HepG2 (cell line): ENCODE measurements around the gene TIAM2. TPM values are rescaled to one million over a fixed set of nuclear protein-coding genes. Genes with fewer than 3 reads are reported as not detected.
A peak's percentile ranks its signal among the peaks of the same experiment; 100 is the strongest.

Experiments
- ATAC-seq: fragments of 200-7000 bp; cut with Tn5 transposase; 3 replicates; pipeline ENCODE4 v1.9.1; 2020; ENCODE audit warnings: mild to moderate bottlenecking, moderate library complexity
- BruUV-seq: library from RNA; stranded (reverse); fragments of 400-500 nt; replicated peaks from 2 replicates; lab custom pipeline; 2021; lab: Mats Ljungman, UMichigan
- CTCF ChIA-PET: fragments of 300-600 bp; formaldehyde crosslinking; extraction: SDS; loops from one replicate; lab custom pipeline; 2021; ENCODE audit warnings: low total read pairs, inconsistent platforms, low intra/inter-chr PET ratio; lab: Yijun Ruan, JAX
- POLR2A ChIA-PET: fragments of 350-600 bp; sonication (Branson Sonifier 250); formaldehyde crosslinking; loops from one replicate; lab custom pipeline; 2020; ENCODE audit warnings: antibody characterized with exemption, inconsistent platforms; lab: Yijun Ruan, JAX
- DNase-seq: peaks from one replicate; pipeline ENCODE4 v3.0.0-alpha.2; 2015; ENCODE audit warnings: low spot score
- FAIRE-seq: peaks from 3 replicates; lab custom pipeline; 2011; peaks lifted over from hg19 to GRCh38; lab: Jason Lieb, UNC
- H2AFZ ChIP-seq: one replicate; pipeline ENCODE4 v1.6.1; 2011; ENCODE audit warnings: low read length, inconsistent platforms
- H3K27ac ChIP-seq: fragments of 300-600 bp; 3 replicates; pipeline ENCODE4 v1.8.0; 2011; ENCODE audit warnings: mixed run types, mild to moderate bottlenecking, mixed read lengths, low read length, inconsistent platforms; ENCODE audit not compliant: insufficient read depth; ENCODE audit errors: extremely low read length
- H3K27me3 ChIP-seq, 2 experiments: fragments of 200-600 bp in 1 of 2; 2 replicates in 1 of 2; 3 replicates in 1 of 2; pipeline versions ENCODE4 v1.6.0 to v1.8.0; 2011; ENCODE audit warnings: low read length in 2 of 2, mild to moderate bottlenecking in 2 of 2, moderate library complexity in 2 of 2, inconsistent platforms in 1 of 2; ENCODE audit not compliant: insufficient read depth in 2 of 2, control insufficient read depth in 1 of 2
- H3K36me3 ChIP-seq, 2 experiments: fragments of 200-600 bp in 1 of 2; replicated peaks in 1 of 2; 2 replicates in 1 of 2; 3 replicates in 1 of 2; pipeline versions ENCODE4 v1.5.1 to v1.8.0; 2011; ENCODE audit warnings: low read length in 2 of 2, inconsistent platforms in 1 of 2; ENCODE audit not compliant: insufficient read depth in 2 of 2, control insufficient read depth in 1 of 2
- H3K4me1 ChIP-seq: 2 replicates; pipeline ENCODE4 v1.5.1; 2012; ENCODE audit warnings: low read length, inconsistent platforms; ENCODE audit not compliant: insufficient read depth
- H3K4me2 ChIP-seq: 2 replicates; pipeline ENCODE4 v1.6.0; 2011; ENCODE audit warnings: low read depth, low read length, inconsistent platforms
- H3K4me3 ChIP-seq, 3 experiments: fragments of 200-600 bp in 1 of 3; sonication (generic), shearing (Covaris generic) in 1 of 3; replicated peaks in 1 of 3; 2 replicates each; pipeline ENCODE4 v1.5.1; 2011 to 2016; ENCODE audit warnings: low read length in 3 of 3, inconsistent platforms in 2 of 3, low read depth in 2 of 3, mild to moderate bottlenecking in 2 of 3, control low read depth in 1 of 3, mixed read lengths in 1 of 3; ENCODE audit not compliant: insufficient read depth in 1 of 3
- H3K79me2 ChIP-seq: one replicate; pipeline ENCODE4 v1.6.1; 2011; ENCODE audit warnings: low read length, inconsistent platforms; ENCODE audit not compliant: insufficient read depth
- H3K9ac ChIP-seq: 2 replicates; pipeline ENCODE4 v1.6.0; 2011; ENCODE audit warnings: mild to moderate bottlenecking, low read depth, low read length, inconsistent platforms; ENCODE audit not compliant: insufficient read depth
- H3K9me3 ChIP-seq: 2 replicates; pipeline ENCODE4 v1.5.1; 2012; ENCODE audit warnings: mild to moderate bottlenecking, low read length
- H4K20me1 ChIP-seq: 2 replicates; pipeline ENCODE4 v1.6.0; 2011; ENCODE audit warnings: inconsistent platforms, mild to moderate bottlenecking, low read length, moderate library complexity; ENCODE audit not compliant: insufficient read depth
- BHLHE40 ChIP-seq: IDR thresholded peaks from 2 replicates; pipeline ENCODE4 v1.6.1; 2011; ENCODE audit warnings: low read length, improper control_type of control experiment
- CEBPB ChIP-seq: IDR thresholded peaks from 2 replicates; pipeline ENCODE4 v1.6.1; 2011; ENCODE audit warnings: low read depth, low read length, improper control_type of control experiment, borderline replicate concordance
- FOSL2 ChIP-seq: sonication (generic); formaldehyde crosslinking; IDR thresholded peaks from 2 replicates; pipeline ENCODE4 v1.4.0; 2020; ENCODE audit warnings: missing genetic modification reagents
- SAP130 ChIP-seq: IDR thresholded peaks from 2 replicates; pipeline ENCODE4 v1.6.1; 2016; ENCODE audit warnings: low read depth
- SKI ChIP-seq: fragments of 450-650 bp; IDR thresholded peaks from one replicate; pipeline ENCODE4 v1.6.1; 2018; ENCODE audit warnings: mild to moderate bottlenecking; ENCODE audit not compliant: partially characterized antibody
- ZFYVE20 ChIP-seq: sonication (generic); formaldehyde crosslinking; IDR thresholded peaks from 2 replicates; pipeline ENCODE4 v1.8.0; 2023; ENCODE audit warnings: low read depth, mild to moderate bottlenecking, moderate library complexity, missing genetic modification reagents, borderline replicate concordance
- WGBS: methylation state at CpG from one replicate; pipeline ENCODE4 v1.1.6; 2017; ENCODE audit warnings: low lambda C conversion rate; 5-methylcytosine and 5-hydroxymethylcytosine counted together
- in situ Hi-C: cut with HindIII; loops from 2 replicates; pipeline ENCODE4 v1.10.0; 2017; ENCODE audit warnings: low pct_unique_long_range_greater_than_20kb; ENCODE audit not compliant: extremely low pct_ligation_motif_present
- intact Hi-C: fragments of 100-400 bp; cut with micrococcal nuclease; formaldehyde crosslinking; loops from one replicate; pipeline ENCODE4 v1.10.0; 2022; ENCODE audit not compliant: unreplicated experiment
- polyA plus RNA-seq, 8 experiments: library from polyadenylated mRNA; depleted of rRNA in 3 of 8; stranded (reverse) in 7 of 8; unstranded in 1 of 8; fragments of >200 nt; fragmentation: Illumina TruSeq in 4 of 8; extraction: Trizol in 4 of 8; gene quantifications; 2 replicates each; pipeline versions ENCODE4 v1.2.1 to v1.2.3, GENCODE V29; 2011 to 2016; ENCODE audit warnings: low read depth in 4 of 8, missing spikeins in 1 of 8, mixed read lengths in 1 of 8; ENCODE audit not compliant: insufficient read depth in 1 of 8
- total RNA-seq, 5 experiments: library from RNA; depleted of rRNA; stranded (reverse); fragments of >200 nt; fragmentation: Illumina TruSeq; extraction: Trizol; gene quantifications; 2 replicates each; pipeline ENCODE4 v1.2.3, GENCODE V29; 2016; ENCODE audit warnings: low read depth in 1 of 5
- TF ChIP-seq, protein P1 (sequence below), 2 experiments: sonication (generic) in 1 of 2; formaldehyde crosslinking in 1 of 2; IDR thresholded peaks; 2 replicates each; pipeline versions ENCODE4 v1.5.1 to v1.6.1; 2011 to 2020; ENCODE audit warnings: borderline replicate concordance in 1 of 2, low read depth in 1 of 2, low read length in 1 of 2, mild to moderate bottlenecking in 1 of 2, missing genetic modification reagents in 1 of 2, moderate library complexity in 1 of 2
- TF ChIP-seq, protein P2 (sequence below): fragments of 450-650 bp; IDR thresholded peaks from 2 replicates; pipeline ENCODE4 v1.6.1; 2016
- TF ChIP-seq, protein P3 (sequence below): sonication (generic); formaldehyde crosslinking; conservative IDR thresholded peaks from 2 replicates; pipeline ENCODE4 v1.4.0; 2020; ENCODE audit warnings: missing genetic modification reagents

The TIAM2 gene
- total and polyA plus RNA-seq, 2 of the 13 experiments (the other 11 are each of a cell fraction or from before 2014, with no cell fraction given), result 4.1 to 4.5 TPM

DNA sequence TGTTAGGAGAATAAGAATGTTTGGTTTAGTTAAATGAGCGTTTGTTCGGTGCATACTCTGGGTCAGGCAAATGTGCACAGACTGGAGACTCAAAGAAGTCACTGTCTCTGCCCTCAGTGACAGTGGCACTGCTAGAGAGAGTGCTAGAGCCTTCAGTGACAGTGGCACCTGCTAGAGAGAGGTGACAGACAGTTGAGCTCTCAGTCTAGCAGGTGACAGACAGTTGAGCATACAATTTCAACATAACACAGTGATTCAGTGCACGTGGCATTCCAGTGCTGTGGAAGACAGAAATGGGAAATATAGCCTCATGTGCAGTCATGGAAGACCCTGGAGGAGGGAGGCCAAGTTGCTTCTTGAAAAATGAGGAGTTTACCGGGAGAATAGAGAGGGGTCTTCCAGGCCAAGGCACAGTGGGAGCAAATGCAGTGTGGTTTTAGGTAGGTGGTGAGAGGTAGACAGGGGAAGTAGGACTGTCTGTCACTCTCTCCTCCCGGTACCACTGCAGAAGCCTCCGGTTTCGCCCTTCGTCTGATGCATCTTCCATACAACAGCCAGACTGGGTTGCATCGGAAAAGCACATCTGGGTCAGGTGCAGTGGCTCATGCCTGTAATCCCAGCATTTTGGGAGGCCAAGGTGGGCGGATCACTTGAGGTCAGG is 160.8 kb downstream of the TIAM2 start:
- in situ Hi-C loops, result no loop called here
- POLR2A ChIA-PET, result no interaction called here
- FAIRE-seq (peak; percentile 48), DNase-seq (peak; percentile 56), ATAC-seq (peak; percentile 55)
- CTCF ChIA-PET, result no interaction called here
- TF ChIP-seq ZFYVE20 (CRISPR knock-in tag) (no peak), SAP130 (CRISPR knock-in tag) (peak; percentile 33; the same call in 1 of the 2 replicates), CEBPB (peak; percentile 68), FOSL2 (CRISPR knock-in tag) (peak; percentile 63), BHLHE40 (peak; percentile 84), SKI (peak; percentile 51)
- TF ChIP-seq, protein P1, sequence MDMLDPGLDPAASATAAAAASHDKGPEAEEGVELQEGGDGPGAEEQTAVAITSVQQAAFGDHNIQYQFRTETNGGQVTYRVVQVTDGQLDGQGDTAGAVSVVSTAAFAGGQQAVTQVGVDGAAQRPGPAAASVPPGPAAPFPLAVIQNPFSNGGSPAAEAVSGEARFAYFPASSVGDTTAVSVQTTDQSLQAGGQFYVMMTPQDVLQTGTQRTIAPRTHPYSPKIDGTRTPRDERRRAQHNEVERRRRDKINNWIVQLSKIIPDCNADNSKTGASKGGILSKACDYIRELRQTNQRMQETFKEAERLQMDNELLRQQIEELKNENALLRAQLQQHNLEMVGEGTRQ (IDR thresholded peaks at IDR 0.05; ENCODE audit: low read depth, low read length), result no peak
- TF ChIP-seq, protein P1 (CRISPR knock-in tag; IDR thresholded peaks at IDR 0.05; ENCODE audit: borderline replicate concordance), result no peak
- TF ChIP-seq, protein P2, sequence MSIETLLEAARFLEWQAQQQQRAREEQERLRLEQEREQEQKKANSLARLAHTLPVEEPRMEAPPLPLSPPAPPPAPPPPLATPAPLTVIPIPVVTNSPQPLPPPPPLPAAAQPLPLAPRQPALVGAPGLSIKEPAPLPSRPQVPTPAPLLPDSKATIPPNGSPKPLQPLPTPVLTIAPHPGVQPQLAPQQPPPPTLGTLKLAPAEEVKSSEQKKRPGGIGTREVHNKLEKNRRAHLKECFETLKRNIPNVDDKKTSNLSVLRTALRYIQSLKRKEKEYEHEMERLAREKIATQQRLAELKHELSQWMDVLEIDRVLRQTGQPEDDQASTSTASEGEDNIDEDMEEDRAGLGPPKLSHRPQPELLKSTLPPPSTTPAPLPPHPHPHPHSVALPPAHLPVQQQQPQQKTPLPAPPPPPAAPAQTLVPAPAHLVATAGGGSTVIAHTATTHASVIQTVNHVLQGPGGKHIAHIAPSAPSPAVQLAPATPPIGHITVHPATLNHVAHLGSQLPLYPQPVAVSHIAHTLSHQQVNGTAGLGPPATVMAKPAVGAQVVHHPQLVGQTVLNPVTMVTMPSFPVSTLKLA, result peak; percentile 39; the same call in 1 of the 2 replicates
- TF ChIP-seq, protein P3, sequence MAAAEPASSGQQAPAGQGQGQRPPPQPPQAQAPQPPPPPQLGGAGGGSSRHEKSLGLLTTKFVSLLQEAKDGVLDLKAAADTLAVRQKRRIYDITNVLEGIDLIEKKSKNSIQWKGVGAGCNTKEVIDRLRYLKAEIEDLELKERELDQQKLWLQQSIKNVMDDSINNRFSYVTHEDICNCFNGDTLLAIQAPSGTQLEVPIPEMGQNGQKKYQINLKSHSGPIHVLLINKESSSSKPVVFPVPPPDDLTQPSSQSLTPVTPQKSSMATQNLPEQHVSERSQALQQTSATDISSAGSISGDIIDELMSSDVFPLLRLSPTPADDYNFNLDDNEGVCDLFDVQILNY (CRISPR knock-in tag), result no peak
- H3K9ac ChIP-seq, result no peak overlapping the region
- H2AFZ ChIP-seq, result no peak overlapping the region
- H3K27ac ChIP-seq, result no peak overlapping the region
- intact Hi-C loops, result no loop called here
- 64% methylated on average over 10 of the region's 10 CpGs for WGBS
- no peaks in the 10 kb centered on the region for H3K9me3 ChIP-seq
- H4K20me1 ChIP-seq, result no peaks in the 10 kb centered on the region
- no TSS peak for BruUV-seq
- no peaks in the 10 kb centered on the region for H3K36me3 ChIP-seq
- H3K4me2 ChIP-seq, result no peak overlapping the region
- no peaks in the 10 kb centered on the region for H3K79me2 ChIP-seq
- H3K4me3 ChIP-seq, result no peak overlapping the region
- H3K4me1 ChIP-seq, result peaks cover 31% of the 10 kb centered on the region
- H3K27me3 ChIP-seq, result no peaks in the 10 kb centered on the region
